Pancreas (tissue), 10 donors: ENCODE measurements around the gene AGPAT4. TPM values are rescaled to one million over a fixed set of nuclear protein-coding genes. Genes with fewer than 3 reads are reported as not detected.
"Not testable (repeated sequence)": the region's sequence is repeated elsewhere in the genome, so short reads cannot be mapped to it uniquely, and the experiment has no call there.

Source experiments
- ATAC-seq, 4 donors: fragments of 200-7000 bp; cut with Tn5 transposase; one replicate each; pipeline versions ENCODE4 v1.8.0 to v1.9.1; 2020; ENCODE audit warnings: mild to moderate bottlenecking in 4 of 4, moderate library complexity in 4 of 4
- DNase-seq, 6 donors: peaks; one replicate each; pipeline ENCODE4 v3.0.0-alpha.2; 2020
- FAIRE-seq: peaks from 2 replicates; lab custom pipeline; 2012; peaks lifted over from hg19 to GRCh38; lab: Jason Lieb, UNC
- H3K27ac ChIP-seq, 4 donors: fragments of 200-600 bp; sonication (generic); 1 replicate in 3 of 4; 2 replicates in 1 of 4; pipeline versions ENCODE4 v1.5.0 to v1.8.0; 2020
- H3K27me3 ChIP-seq, 4 donors: fragments of 200-600 bp; one replicate each; pipeline ENCODE4 v1.8.0; 2021
- H3K36me3 ChIP-seq, 3 donors: fragments of 200-600 bp; sonication (generic) in 1 of 3; one replicate each; pipeline versions ENCODE4 v1.5.0 to v1.8.0; 2020 to 2021
- H3K4me1 ChIP-seq, 3 donors: fragments of 200-600 bp; one replicate each; pipeline ENCODE4 v1.8.0; 2021
- H3K4me3 ChIP-seq, 4 donors: fragments of 200-600 bp; sonication (generic) in 2 of 4; one replicate each; pipeline versions ENCODE4 v1.5.0 to v1.8.0; 2020 to 2021
- H3K9me3 ChIP-seq, 4 donors: fragments of 200-600 bp; one replicate each; pipeline ENCODE4 v1.8.0; 2021
- CTCF ChIP-seq, 4 donors: fragments of 200-600 bp; sonication (generic) in 3 of 4; IDR thresholded peaks; one replicate each; pipeline versions ENCODE4 v1.5.0 to v1.8.0; 2021; ENCODE audit warnings: antibody characterized with exemption in 4 of 4
- WGBS, 2 donors: extraction: QIAGEN DNeasy Blood & Tissue Kit; methylation state at CpG; one replicate each; pipeline ENCODE4 v1.1.7; 2013; 5-methylcytosine and 5-hydroxymethylcytosine counted together
- intact Hi-C, 3 donors: fragments of 100-400 bp; cut with DNase I; formaldehyde crosslinking; loops; one replicate each; pipeline versions ENCODE4 v1.11.1 to v1.14.2; 2022
- polyA plus RNA-seq, 2 donors: library from polyadenylated mRNA; stranded (reverse); fragments of 200-250 nt; gene quantifications; one replicate each; pipeline ENCODE4 v1.2.3, GENCODE V29; 2013
- total RNA-seq, 6 donors: library from RNA; stranded (reverse); fragmentation: NEBNext Ultra II Directional in 4 of 6; extraction: Animal tissue kit (Norgen Biotek cat#: 25700) in 4 of 6; gene quantifications; one replicate each; pipeline versions ENCODE4 v1.2.1 to v1.2.4, GENCODE V29; 2021 to 2023
- donor health status: healthy with polysubstance abuse.
- donor health status: DM: no; HTN: no; CAD: no; lungs with moderate emphysema.
- donor health status: DM: no; HTN: no; CAD: no.
- donor health status: control.
- donor health status: control.
- donor health status: Bipolar disorder and iron deficiency.
- donor health status: DM: yes; HTN: yes; CAD: no.
- donor health status: DM: no; HTN: no; CAD: no.
- donor health status: DM: no; HTN: no; CAD: no.
- donor health status: DM: yes; HTN: yes; CAD: no.

Gene AGPAT4
- total and polyA plus RNA-seq, 8 donors, result 1.6 to 6.4 (median 2.3) TPM

DNA sequence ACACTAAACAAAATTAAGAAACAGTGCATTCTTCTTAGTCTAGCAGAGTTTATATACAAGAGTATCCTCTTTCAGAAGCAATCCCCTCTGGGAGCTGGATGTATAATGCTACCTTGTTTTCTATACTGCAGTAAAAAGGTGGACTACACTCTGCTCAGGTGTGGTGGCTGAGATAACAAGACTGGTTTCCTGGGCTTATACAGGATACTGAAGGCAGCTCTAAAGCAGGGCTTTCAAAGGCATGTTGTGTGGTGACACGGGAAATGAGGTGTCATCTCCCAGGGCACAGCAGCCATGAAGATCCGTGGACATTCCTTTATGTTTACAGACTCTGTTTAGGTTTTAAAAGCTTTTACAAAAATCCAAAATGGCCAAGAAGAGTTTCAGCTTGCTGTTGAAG, 145.6 kb downstream of the AGPAT4 start:
- H3K27me3 ChIP-seq, result no peaks in the 10 kb centered on the region
- ATAC-seq (no peak), DNase-seq (no peak), FAIRE-seq (no peak)
- peaks cover 0 to 3% (median 0%) of the 10 kb centered on the region in 3 donors for H3K36me3 ChIP-seq
- TF ChIP-seq CTCF (IDR thresholded peaks at IDR 0.05), result no peak
- no peak overlapping the region for H3K4me3 ChIP-seq
- intact Hi-C loops, result no loop called here
- H3K4me1 ChIP-seq, result no peaks in the 10 kb centered on the region
- H3K27ac ChIP-seq, result no peak overlapping the region
- H3K9me3 ChIP-seq, result no peaks in the 10 kb centered on the region
- 95 to 97% methylated on average over 2 of the region's 2 CpGs for WGBS, 2 donors

GRCh38 chr6:161127071-161127740, 146.7 kb downstream of the AGPAT4 start:
- H3K27me3 ChIP-seq, result no peaks in the 10 kb centered on the region
- ATAC-seq (no peak), FAIRE-seq (no peak), DNase-seq (no peak)
- 96 to 97% methylated on average over 7 of the region's 7 CpGs for WGBS, 2 donors
- H3K27ac ChIP-seq, result no peak overlapping the region
- H3K36me3 ChIP-seq, result peaks cover 0 to 3% (median 0%) of the 10 kb centered on the region in 3 donors
- no peak for TF ChIP-seq CTCF (IDR thresholded peaks at IDR 0.05)
- no peaks in the 10 kb centered on the region for H3K4me1 ChIP-seq
- no peak overlapping the region for H3K4me3 ChIP-seq
- H3K9me3 ChIP-seq, result no peaks in the 10 kb centered on the region
- intact Hi-C loops, result no loop called here

DNA sequence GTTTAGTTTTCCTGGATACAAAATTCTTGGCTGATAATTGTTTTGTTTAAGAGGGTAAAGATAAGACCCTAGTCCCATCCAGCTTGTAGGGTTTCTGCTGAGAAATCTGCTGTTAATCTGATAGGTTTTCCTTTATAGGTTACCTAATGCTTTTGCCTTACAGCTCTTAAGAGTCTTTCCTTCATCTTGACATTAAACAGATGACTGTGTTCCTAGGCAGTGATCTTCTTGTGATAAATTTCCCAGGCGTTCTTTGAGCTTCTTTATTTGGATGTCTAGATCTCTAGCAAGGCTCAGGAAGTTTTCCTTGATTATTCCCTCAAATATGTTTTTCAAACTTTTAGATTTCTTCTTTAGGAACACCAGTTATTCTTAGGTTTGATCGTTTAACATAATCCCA, 148.3 kb downstream of the AGPAT4 start:
- H3K36me3 ChIP-seq, result peaks cover 0 to 3% (median 0%) of the 10 kb centered on the region in 3 donors
- intact Hi-C loops, result no loop called here

DNA sequence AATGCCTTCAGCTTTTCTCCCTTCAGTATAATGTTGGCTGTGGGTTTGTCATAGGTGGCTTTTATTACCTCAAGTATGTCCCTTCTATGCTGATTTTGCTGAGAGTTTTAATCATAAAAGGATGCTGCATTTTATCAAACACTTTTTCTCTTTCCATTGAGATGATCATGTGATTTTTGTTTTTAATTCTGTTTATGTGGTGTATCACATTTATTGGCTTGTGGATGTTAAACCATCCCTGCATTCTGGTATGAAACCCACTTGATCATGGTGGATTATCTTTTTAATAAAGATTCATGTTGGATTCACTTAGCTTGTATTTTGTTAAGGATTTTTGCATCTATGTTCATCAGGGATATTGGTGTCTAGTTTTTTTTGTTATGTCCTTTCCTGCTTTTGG, 150.5 kb downstream of the AGPAT4 start:
- FAIRE-seq, H3K36me3 ChIP-seq, intact Hi-C loops, ATAC-seq, DNase-seq, H3K4me1 ChIP-seq, H3K9me3 ChIP-seq, H3K27ac ChIP-seq, H3K4me3 ChIP-seq, H3K27me3 ChIP-seq: not testable (repeated sequence)

More for the DNA sequence above, 148.3 kb downstream of the AGPAT4 start:
- FAIRE-seq, result no peak
- 93 to 95% methylated on average over 2 of the region's 2 CpGs for WGBS, 2 donors
- Histone ChIP-seq H3K27me3 (no peaks in the 10 kb centered on the region), H3K4me1 (no peaks in the 10 kb centered on the region), H3K27ac (no peak overlapping the region), H3K9me3 (no peaks in the 10 kb centered on the region), H3K4me3 (no peak overlapping the region)
- no peak for DNase-seq
- no peak for TF ChIP-seq CTCF (IDR thresholded peaks at IDR 0.05)
- no peak for ATAC-seq

DNA sequence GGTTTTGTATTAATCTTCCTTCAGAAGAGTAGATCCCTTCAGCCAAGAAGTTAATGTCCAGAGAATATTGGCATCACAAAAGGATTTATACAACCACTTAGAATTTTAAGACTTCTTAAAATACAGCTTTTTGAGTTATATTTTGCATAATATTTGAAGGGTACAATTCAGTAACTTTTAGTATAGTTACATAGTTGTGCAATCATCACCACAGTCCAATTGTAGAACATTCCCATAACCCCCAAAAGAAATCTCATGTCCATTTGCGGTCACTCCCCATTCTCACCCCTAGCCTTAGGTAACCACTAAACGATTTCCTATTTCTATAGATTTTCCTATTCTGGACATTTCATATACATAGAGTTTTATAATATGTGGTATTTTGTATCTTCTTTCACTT, 155.9 kb downstream of the AGPAT4 start:
- H3K9me3 ChIP-seq, result no peaks in the 10 kb centered on the region
- 94 to 95% methylated on average over 2 of the region's 2 CpGs for WGBS, 2 donors
- no peak for DNase-seq
- FAIRE-seq, result no peak
- no peak overlapping the region for H3K4me3 ChIP-seq
- intact Hi-C loops, result no loop called here
- no peak overlapping the region for H3K27ac ChIP-seq
- no peaks in the 10 kb centered on the region for H3K4me1 ChIP-seq
- H3K27me3 ChIP-seq, result no peaks in the 10 kb centered on the region
- no peak for TF ChIP-seq CTCF (IDR thresholded peaks at IDR 0.05)
- H3K36me3 ChIP-seq, result peaks cover 0 to 36% (median 9%) of the 10 kb centered on the region in 3 donors
- no peak for ATAC-seq
